Umbilical cord (tissue), 1 donor: ENCODE results near the gene SLC28A1. TPM values are rescaled to one million over a fixed set of nuclear protein-coding genes. Genes with fewer than 3 reads are reported as not detected.

Experiments
- total RNA-seq: library from RNA; depleted of rRNA; stranded (reverse); fragments of >200 nt; gene quantifications from one replicate; pipeline ENCODE4 v1.2.3, GENCODE V29; 2014; ENCODE audit warnings: low replicate concordance; ENCODE audit not compliant: insufficient read depth

SLC28A1 gene
- total RNA-seq, 1 donor from 2014 or later = 0.72 TPM

Other genes starting within 250 kb of the SLC28A1 start
- gene WDR73, start 230.4 kb upstream of the SLC28A1 start, total RNA-seq = 27.7 TPM
- not detected for gene NMB, start 226.5 kb upstream of the SLC28A1 start, total RNA-seq
- 197 TPM for gene SEC11A, start 168.5 kb upstream of the SLC28A1 start, total RNA-seq
- gene ZNF592, start 136.1 kb upstream of the SLC28A1 start, total RNA-seq = 7.2 TPM
- gene ALPK3, start 67.3 kb upstream of the SLC28A1 start, total RNA-seq = 7.9 TPM
- gene PDE8A, start 97.2 kb downstream of the SLC28A1 start, total RNA-seq = 83.8 TPM